Stimulated activated CD8-positive, alpha-beta memory T cell treated with anti-CD3 and anti-CD28 coated beads, Interleukin-7, amount 100 ng/mL, for 1 hour (primary cell): ENCODE data around the gene GFER.
A peak's percentile ranks its signal among the peaks of the same experiment; 100 is the strongest.
"Not testable (repeated sequence)": the region's sequence is repeated elsewhere in the genome, so short reads cannot be mapped to it uniquely, and the experiment has no call there.

ENCODE experiments used
- DNase-seq, 2 donors: peaks; one replicate each; pipeline ENCODE4 v3.0.0-alpha.2; 2020; ENCODE audit warnings: low read depth in 2 of 2

The GFER gene

GRCh38 chr16:1957434-1958142 lies 26.4 kb upstream of the GFER start:
- not testable (repeated sequence) for DNase-seq

GRCh38 chr16:1958143-1958491 lies 25.9 kb upstream of the GFER start:
- DNase-seq, result not testable (repeated sequence)

- no peak for DNase-seq
These were observed 25.2 kb upstream of the GFER start for GRCh38 chr16:1958715-1959268.

- peak; percentile 77 to 88 for DNase-seq
These were observed 24.5 kb upstream of the GFER start, which contains the start of gene NDUFB10 for GRCh38 chr16:1959269-1960039. Gene NDUFB10 (plus strand): TSS chr16:1959538. CDS start chr16:1959625, 87 bp downstream.

GRCh38 chr16:1960665-1961630 lies 23.0 kb upstream of the GFER start:
- no peak for DNase-seq

GRCh38 chr16:1961651-1962067 lies 22.3 kb upstream of the GFER start:
- DNase-seq, result no peak

GRCh38 chr16:1962161-1963153 lies 21.5 kb upstream of the GFER start:
- DNase-seq, result not testable (repeated sequence)

GRCh38 chr16:1963806-1964505 lies 20.0 kb upstream of the GFER start:
- no peak for DNase-seq

GRCh38 chr16:1964506-1965395 lies 19.2 kb upstream of the GFER start, which contains the start of gene RPS2:
Gene RPS2 (minus strand): TSS chr16:1964826. CDS start chr16:1964625, 201 bp downstream.
- peak; percentile 92 to 94 for DNase-seq

GRCh38 chr16:1965396-1966001 lies 18.5 kb upstream of the GFER start:
- no peak for DNase-seq

GRCh38 chr16:1966460-1966859 lies 17.5 kb upstream of the GFER start, which contains the start of gene RNF151:
Gene RNF151 (plus strand): TSS chr16:1966856. CDS start chr16:1966882, 26 bp downstream.
- DNase-seq, result no peak

GRCh38 chr16:1968146-1968953 lies 15.6 kb upstream of the GFER start:
- DNase-seq, result no peak

- peak; percentile 91 to 95 for DNase-seq
These were observed 12.1 kb upstream of the GFER start, which contains the start of gene TBL3 for GRCh38 chr16:1971796-1972489. Gene TBL3 (plus strand): TSS chr16:1972053. CDS start chr16:1972165, 112 bp downstream.

GRCh38 chr16:1972490-1972877 lies 11.5 kb upstream of the GFER start:
- DNase-seq, result no peak

GRCh38 chr16:1973461-1974156 lies 10.4 kb upstream of the GFER start:
- no peak for DNase-seq
